ENCODE results near the gene HSPB1.

Gene HSPB1

GRCh38 chr7:76337147-76337546 lies 34.7 kb downstream of the HSPB1 start:
- DNase-seq, result no peak

GRCh38 chr7:76338298-76339084 lies 36.0 kb downstream of the HSPB1 start:
- no peak for DNase-seq

GRCh38 chr7:76340617-76341131 lies 38.2 kb downstream of the HSPB1 start:
- DNase-seq, result no peak

- no peak for DNase-seq
Measured at GRCh38 chr7:76342222-76342621, 39.7 kb downstream of the HSPB1 start.

- no peak for DNase-seq
Measured at GRCh38 chr7:76343294-76343930, 40.9 kb downstream of the HSPB1 start.

- no peak for DNase-seq
Measured at GRCh38 chr7:76343931-76344321, 41.5 kb downstream of the HSPB1 start.

- DNase-seq, result no peak
Measured at GRCh38 chr7:76346097-76346496, 43.6 kb downstream of the HSPB1 start.

- DNase-seq, result no peak
Measured at GRCh38 chr7:76346778-76347177, 44.3 kb downstream of the HSPB1 start.

GRCh38 chr7:76347710-76348109 lies 45.2 kb downstream of the HSPB1 start:
- DNase-seq, result no peak

GRCh38 chr7:76349313-76349885 lies 46.9 kb downstream of the HSPB1 start:
- DNase-seq, result no peak

- DNase-seq, result no peak
Measured at GRCh38 chr7:76351372-76351771, 48.9 kb downstream of the HSPB1 start.

- DNase-seq, result no peak
Measured at GRCh38 chr7:76352193-76352592, 49.7 kb downstream of the HSPB1 start.

GRCh38 chr7:76353744-76354143 lies 51.3 kb downstream of the HSPB1 start:
- DNase-seq, result no peak

All from NCI-H446 (cell line).